Measurements from ENCODE around the gene CBX5. TPM values are rescaled to one million over a fixed set of nuclear protein-coding genes. Genes with fewer than 3 reads are reported as not detected.

Gene CBX5
- total RNA-seq, 4 donors from 2014 or later = 20.5 to 133 (median 50.1) TPM

- H3K4me3 ChIP-seq = peak overlapping the region in 1 of 2 donors; percentile 23
- intact Hi-C loops (cut with DNase I; ENCODE audit: low total_unique reads) = no loop called here
- DNase-seq = peak; percentile 61 to 76
- peak overlapping the region; percentile 32 to 67 for H3K27ac ChIP-seq
- H3K4me1 ChIP-seq = peaks cover 0 to 8% of the 10 kb centered on the region in 2 donors
- TF ChIP-seq, protein P1, sequence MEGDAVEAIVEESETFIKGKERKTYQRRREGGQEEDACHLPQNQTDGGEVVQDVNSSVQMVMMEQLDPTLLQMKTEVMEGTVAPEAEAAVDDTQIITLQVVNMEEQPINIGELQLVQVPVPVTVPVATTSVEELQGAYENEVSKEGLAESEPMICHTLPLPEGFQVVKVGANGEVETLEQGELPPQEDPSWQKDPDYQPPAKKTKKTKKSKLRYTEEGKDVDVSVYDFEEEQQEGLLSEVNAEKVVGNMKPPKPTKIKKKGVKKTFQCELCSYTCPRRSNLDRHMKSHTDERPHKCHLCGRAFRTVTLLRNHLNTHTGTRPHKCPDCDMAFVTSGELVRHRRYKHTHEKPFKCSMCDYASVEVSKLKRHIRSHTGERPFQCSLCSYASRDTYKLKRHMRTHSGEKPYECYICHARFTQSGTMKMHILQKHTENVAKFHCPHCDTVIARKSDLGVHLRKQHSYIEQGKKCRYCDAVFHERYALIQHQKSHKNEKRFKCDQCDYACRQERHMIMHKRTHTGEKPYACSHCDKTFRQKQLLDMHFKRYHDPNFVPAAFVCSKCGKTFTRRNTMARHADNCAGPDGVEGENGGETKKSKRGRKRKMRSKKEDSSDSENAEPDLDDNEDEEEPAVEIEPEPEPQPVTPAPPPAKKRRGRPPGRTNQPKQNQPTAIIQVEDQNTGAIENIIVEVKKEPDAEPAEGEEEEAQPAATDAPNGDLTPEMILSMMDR (IDR thresholded peaks at IDR 0.05) = no peak
- no peak for TF ChIP-seq POLR2A (IDR thresholded peaks at IDR 0.05)
- H3K36me3 ChIP-seq = no peaks in the 10 kb centered on the region
- H3K27me3 ChIP-seq = no peaks in the 10 kb centered on the region
- H3K9me3 ChIP-seq = no peaks in the 10 kb centered on the region
Measured at GRCh38 chr12:54259194-54260011, 20.5 kb downstream of the CBX5 start.

- H3K27ac ChIP-seq = peak overlapping the region; percentile 32 to 67
- DNase-seq = no peak
- intact Hi-C loops (cut with DNase I; ENCODE audit: low total_unique reads) = no loop called here
- no peaks in the 10 kb centered on the region for H3K9me3 ChIP-seq
- H3K36me3 ChIP-seq = no peaks in the 10 kb centered on the region
- no peaks in the 10 kb centered on the region for H3K27me3 ChIP-seq
- H3K4me3 ChIP-seq = no peak overlapping the region
- H3K4me1 ChIP-seq = peaks cover 0 to 8% of the 10 kb centered on the region in 2 donors
- no peak for TF ChIP-seq POLR2A (IDR thresholded peaks at IDR 0.05)
Measured at GRCh38 chr12:54258201-54258681, 21.7 kb downstream of the CBX5 start.

- H3K4me1 ChIP-seq = peaks cover 0 to 5% of the 10 kb centered on the region in 2 donors
Measured at GRCh38 chr12:54257332-54257731, 22.6 kb downstream of the CBX5 start.

DNA sequence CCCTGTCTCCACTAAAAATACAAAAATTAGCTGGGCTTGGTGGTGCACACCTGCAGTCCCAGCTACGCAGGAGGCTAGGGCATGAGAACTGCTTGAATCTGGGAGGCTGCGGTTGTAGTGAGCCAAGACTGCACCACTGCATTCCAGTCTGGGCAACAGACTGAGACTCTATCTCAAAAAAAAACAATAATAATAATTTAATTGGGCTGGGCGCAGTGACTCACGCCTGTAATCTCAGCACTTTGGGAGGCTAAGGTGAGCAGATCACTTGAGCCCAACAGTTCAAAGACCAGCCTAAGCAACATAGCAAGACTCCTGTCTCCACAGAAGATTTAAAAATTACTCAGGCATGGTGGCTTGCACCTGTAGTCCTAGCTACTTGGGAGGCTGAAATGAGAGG is 26.7 kb downstream of the CBX5 start:
- DNase-seq = no peak
- intact Hi-C loops (cut with DNase I; ENCODE audit: low total_unique reads) = no loop called here
- H3K36me3 ChIP-seq = no peaks in the 10 kb centered on the region
- H3K9me3 ChIP-seq = no peaks in the 10 kb centered on the region
- no peak overlapping the region for H3K27ac ChIP-seq
- TF ChIP-seq POLR2A (IDR thresholded peaks at IDR 0.05) = no peak
- TF ChIP-seq, protein P1 (IDR thresholded peaks at IDR 0.05) = no peak
- no peak overlapping the region for H3K4me3 ChIP-seq
- H3K27me3 ChIP-seq = no peaks in the 10 kb centered on the region
- no peaks in the 10 kb centered on the region for H3K4me1 ChIP-seq

More at GRCh38 chr12:54257332-54257731, 22.6 kb downstream of the CBX5 start:
- DNase-seq = no peak
- no peaks in the 10 kb centered on the region for H3K9me3 ChIP-seq
- H3K27me3 ChIP-seq = no peaks in the 10 kb centered on the region
- H3K36me3 ChIP-seq = no peaks in the 10 kb centered on the region
- H3K27ac ChIP-seq = no peak overlapping the region
- TF ChIP-seq, protein P1 (IDR thresholded peaks at IDR 0.05) = no peak
- no peak for TF ChIP-seq POLR2A (IDR thresholded peaks at IDR 0.05)
- H3K4me3 ChIP-seq = no peak overlapping the region
- intact Hi-C loops (cut with DNase I; ENCODE audit: low total_unique reads) = no loop called here

DNA sequence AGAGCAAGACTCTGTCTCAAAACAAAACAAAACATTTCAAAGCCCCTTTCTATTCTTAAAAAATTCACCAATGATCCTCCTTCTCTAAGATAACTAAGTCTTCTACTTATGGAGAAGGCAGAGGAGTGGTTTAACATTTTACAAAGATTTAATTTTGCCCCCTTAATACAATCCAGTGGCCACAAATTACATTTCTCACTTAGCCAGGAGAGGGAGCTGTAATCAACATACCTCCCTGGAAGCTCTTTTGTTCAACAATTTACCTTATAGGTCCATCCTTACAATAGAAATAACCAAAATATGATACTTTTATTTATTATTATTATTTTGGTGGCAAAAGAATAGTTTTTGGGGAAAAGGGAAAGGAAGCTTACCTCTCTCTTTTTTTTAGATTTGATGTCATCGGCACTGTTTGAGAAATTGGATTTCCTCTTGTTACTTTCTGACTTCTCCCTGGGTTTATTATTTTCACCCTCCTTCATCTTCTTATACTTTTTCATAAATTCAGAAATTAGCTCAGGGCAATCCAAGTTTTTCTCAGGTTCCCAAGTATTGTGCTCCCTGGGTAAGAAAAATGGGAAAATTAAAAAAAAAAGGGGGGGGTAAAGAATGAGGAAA is 28.1 kb downstream of the CBX5 start:
- H3K27ac ChIP-seq = no peak overlapping the region
- no peaks in the 10 kb centered on the region for H3K4me1 ChIP-seq
- DNase-seq = no peak
- TF ChIP-seq, protein P1 (IDR thresholded peaks at IDR 0.05) = peak; percentile 43 to 70 (median 54)
- no peak for TF ChIP-seq POLR2A (IDR thresholded peaks at IDR 0.05)
- H3K27me3 ChIP-seq = no peaks in the 10 kb centered on the region
- no peaks in the 10 kb centered on the region for H3K36me3 ChIP-seq
- H3K4me3 ChIP-seq = no peak overlapping the region
- H3K9me3 ChIP-seq = no peaks in the 10 kb centered on the region
- intact Hi-C loops (cut with DNase I; ENCODE audit: low total_unique reads) = no loop called here
